Measurements from ENCODE around the gene SULT1C4.
"Not testable (repeated sequence)": the region's sequence is repeated elsewhere in the genome, so short reads cannot be mapped to it uniquely, and the experiment has no call there.

SULT1C4 gene

GRCh38 chr2:108377815-108378630, at the start of gene SULT1C4:
TSS of gene SULT1C4 (plus strand) at chr2:108377954. CDS start at chr2:108378338, 384 bp downstream.
- no peak for DNase-seq

GRCh38 chr2:108329771-108330170, 48.0 kb upstream of the SULT1C4 start:
- no peak for DNase-seq

GRCh38 chr2:108330979-108331378, 46.8 kb upstream of the SULT1C4 start:
- no peak for DNase-seq

DNA sequence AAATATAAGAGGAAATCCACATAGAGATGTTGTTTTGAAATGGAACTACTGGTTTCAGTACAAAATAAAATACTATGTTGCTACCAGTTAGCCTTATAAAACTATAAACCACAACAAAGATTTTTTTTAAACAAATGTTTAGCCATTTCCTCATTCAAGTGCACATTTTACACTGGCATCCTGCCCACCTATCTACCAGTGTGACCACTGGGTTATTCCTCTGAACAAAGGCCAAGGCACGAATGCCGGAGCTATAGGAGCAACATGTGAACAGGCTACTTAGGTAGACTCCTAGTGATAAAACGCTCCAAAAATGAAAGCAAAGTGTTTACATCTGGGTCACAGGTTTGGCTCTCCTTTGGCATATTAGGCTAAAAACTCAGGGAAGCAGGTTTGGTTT, 31.8 kb upstream of the SULT1C4 start:
- no peak for DNase-seq

DNA sequence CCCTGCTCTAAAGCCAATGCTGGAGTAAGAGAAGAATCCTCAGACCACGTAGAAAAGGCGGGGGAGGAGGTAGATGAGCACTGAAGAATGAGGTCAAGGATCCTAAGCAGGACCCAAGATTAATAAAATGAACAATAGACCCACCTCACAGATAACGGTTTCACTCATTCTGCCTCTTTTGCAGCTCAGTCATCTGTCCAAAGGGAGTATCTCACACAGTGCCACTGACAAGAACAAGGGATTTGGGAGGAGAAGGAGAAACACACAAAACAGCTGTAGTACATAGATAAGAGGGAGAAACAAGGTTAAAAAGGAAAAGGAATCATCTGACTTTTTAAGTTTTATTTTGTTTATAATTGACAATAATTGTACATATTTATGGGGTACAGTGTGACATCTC, 30.9 kb upstream of the SULT1C4 start:
- no peak for DNase-seq

DNA sequence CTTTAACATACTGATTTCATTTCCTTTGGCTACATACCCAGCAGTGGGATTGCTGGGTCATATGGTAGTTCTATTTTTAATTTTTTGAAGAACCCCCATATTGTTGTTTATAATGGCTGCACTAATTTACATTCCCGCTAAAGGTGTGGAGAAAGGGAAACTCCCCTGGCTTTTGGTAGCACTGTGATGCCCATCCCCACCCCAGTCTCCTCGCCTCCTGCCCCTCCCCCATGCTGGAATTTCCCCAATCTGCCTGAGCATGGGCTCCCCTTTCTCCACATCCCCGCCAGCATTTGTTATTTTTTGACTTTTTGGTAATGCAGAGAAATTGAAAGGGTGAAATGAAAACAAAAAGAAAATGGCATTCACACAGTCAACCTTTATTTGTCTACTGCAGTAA, 30.0 kb upstream of the SULT1C4 start:
- DNase-seq: no peak

DNA sequence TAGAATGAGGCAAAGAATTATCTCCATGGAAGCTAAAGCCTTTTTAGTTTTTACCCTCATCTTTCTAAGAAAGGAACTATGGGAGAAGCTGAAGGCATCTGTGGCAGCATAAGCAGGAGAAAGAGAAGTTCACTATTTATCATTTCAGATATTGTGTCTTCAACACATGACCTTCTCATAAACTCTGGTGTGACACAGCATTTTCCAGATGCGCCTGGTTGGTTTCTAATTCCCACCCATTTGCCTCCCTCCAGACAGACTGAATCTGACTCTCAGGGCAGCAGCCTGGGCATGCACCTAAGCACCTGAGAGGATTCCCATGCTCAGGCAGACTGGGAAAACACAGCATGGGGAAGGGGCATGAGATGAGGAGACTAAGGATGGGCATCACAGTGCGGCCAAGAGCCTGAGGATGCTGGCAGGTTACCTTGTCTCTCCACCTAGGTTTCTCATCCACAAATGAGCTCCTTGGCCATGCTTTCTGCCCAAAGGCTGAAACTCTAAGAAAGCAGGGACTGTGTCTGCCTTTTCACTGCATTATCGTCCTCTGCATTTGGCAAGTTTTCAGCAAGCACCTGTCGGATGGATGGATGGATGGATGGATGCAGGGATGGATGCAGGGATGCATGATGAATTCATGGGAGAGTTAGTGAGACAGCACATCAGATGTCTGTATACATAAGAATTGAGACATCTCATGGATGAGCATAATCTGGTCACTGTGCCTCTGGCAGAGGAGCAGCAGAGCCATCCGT, 28.8 kb upstream of the SULT1C4 start:
- DNase-seq: no peak

DNA sequence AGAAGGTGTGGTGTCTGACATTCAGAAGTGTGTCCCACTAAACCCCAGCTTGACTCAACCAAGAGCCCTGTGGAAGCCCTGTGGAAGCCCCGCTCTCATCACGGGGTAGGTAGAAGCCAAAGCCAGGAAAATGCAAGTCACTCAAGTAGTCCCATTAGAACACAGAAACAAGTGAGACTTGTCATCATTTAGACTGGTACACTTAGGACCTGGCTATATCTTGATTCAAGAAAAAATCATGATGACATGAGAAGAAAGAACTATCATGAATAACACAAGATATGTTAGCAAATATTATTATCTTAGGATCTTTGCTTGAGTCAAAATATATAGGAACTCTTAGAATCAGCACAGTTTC, 28.2 kb upstream of the SULT1C4 start:
- DNase-seq: no peak

GRCh38 chr2:108351889-108352288, 25.9 kb upstream of the SULT1C4 start:
- DNase-seq: no peak

- no peak for DNase-seq
These were observed 23.6 kb upstream of the SULT1C4 start for GRCh38 chr2:108354136-108354535.

- DNase-seq: no peak
These were observed 21.6 kb upstream of the SULT1C4 start for GRCh38 chr2:108355906-108356734.

DNA sequence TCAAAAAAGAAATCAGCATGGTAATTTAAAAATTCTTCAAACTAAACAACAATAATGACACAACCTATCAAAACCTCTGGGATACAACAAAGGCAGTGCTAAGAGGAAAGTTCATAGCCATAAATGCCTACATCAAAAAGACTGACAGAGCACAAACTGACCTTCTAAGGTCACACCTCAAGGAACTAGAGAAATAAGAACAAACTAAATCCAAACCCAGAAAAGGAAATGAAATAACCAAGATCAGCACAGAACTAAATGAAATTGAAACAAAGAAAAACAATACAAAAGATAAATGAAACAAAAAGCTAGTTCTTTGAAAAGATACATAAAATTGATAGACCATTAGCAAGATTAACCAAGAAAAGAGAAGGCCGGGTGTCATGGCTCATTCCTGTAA, 18.4 kb upstream of the SULT1C4 start:
- not testable (repeated sequence) for DNase-seq

DNA sequence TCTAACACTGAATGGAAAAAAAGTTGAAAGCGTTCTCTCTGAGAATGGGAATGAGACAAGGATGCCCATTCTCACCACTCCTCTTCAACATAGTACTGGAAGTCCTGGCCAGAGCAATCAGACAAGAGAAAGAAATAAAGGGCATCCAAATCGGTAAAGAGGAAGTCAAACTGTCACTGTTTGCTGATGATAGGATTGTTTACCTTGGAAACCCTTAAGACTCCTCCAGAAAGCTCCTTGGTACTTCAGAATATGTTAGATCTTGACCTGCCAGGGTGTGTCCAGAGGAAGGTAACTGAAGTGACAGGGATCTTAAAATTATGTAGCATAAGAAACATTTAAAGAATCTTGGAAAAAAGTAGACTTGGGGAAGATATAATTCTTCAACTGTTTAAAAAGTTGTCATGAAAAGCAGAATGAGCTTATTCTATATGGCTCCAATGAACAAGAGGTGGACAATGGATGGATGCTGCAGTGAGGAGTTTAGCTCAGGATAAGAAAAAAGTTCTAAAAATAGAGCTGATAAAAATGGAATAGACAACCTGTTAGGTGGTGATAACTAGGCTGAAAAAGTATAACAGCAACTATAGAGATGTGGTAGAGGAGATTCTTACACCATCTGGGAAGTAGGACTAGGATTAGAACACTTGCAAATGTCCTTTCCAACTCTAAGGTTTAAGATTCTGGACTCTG, 16.8 kb upstream of the SULT1C4 start:
- DNase-seq: no peak

DNA sequence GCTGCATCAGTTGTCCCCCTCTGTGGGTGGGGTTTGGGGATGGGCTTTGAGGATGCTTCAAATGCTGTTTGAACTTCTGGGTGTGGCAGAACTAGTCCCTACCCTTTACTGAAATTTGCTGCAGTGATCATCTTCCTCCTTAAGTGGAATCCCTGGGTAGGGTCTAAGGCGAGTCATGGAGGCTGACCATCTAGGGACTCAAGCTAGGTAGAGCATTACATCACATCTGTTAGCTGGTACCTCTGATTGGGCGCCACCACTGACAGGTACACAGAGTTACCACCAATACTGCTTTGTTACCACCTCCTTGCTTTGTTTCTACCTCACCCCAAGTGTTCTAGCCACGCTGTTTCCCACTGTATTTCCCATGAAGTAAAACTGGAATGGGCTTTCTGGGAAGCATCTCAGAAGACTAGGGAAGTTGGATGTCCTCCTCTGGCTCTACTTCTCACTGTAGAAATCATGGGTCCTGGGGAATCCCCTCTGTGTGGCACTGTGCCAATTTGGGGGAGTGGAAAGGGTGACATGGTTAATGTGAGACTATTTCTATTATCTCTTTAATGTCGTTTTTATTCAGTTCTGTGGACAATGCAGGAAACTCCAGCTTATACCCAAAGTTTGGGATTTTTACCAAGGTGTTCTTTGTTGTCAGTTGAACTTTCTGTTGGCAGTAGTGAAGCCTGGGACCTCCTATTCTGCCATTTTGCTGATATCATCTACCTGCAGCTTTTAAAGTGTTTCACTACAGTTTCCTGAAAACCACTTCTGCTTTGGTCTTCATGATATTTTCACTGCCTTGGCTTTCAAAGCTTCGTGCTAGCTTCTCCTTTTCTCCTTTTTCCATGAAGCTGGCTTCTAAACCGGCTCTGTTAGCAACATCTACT, 14.5 kb upstream of the SULT1C4 start:
- DNase-seq: no peak

GRCh38 chr2:108363908-108364225, 13.9 kb upstream of the SULT1C4 start:
- no peak for DNase-seq

GRCh38 chr2:108364676-108365297, 13.0 kb upstream of the SULT1C4 start:
- no peak for DNase-seq

GRCh38 chr2:108365656-108366055, 12.1 kb upstream of the SULT1C4 start:
- no peak for DNase-seq

- DNase-seq: no peak
These were observed 10.7 kb upstream of the SULT1C4 start for GRCh38 chr2:108367014-108367413.

DNA sequence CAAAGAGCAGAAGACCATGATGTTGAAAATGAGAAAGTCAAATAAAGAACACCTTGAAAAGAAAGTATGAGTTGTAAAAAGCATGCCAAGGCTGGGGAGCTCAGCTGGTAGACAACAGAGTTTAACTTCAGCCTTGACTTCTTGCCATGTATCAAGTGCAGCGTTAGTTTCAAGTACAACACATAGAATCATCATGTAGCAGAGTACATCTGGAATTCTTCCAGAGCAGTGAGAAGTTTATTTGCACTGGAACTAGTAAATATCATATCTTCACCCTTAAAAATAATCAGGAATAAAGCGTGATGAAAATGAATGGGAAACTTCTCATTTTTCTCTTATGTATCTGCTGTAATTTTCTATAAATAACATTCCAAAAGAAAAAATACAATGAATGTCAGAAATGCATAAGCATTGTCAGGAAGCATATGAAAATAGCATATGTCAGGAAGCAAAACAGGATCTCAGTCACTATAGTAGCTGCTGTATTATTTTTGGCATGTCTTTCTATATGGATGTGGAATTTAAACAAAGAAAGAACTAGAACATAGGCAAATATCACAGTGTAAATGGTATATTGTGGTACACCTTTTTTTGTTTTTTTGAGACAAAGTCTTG, 10.1 kb upstream of the SULT1C4 start:
- DNase-seq: no peak

- DNase-seq: no peak
These were observed 8.6 kb upstream of the SULT1C4 start for GRCh38 chr2:108369153-108369552.

DNA sequence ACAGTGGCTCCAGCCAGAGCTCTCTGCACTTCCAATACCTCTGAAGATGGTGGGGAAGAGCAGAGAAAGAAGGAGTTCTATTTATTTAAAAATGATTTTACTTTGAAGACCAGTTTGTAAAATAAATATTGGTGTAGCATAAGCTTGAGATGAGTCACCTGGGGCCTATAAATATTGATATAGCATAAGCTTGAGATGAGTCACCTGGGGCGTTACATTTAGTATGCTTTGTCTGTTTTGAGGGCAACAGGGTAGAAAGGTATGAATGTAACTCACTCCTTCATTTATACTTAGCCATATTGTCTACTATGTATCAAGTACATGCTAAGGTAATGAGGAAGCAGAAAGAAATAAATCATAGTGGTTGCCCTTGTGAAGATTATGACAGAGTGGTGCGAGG, 7.7 kb upstream of the SULT1C4 start:
- no peak for DNase-seq
